DND-41 (cell line): ENCODE results near the gene ANKLE2.

Experiments used
- CTCF ChIP-seq: IDR thresholded peaks from 2 replicates; pipeline ENCODE4 v1.5.1; 2012; ENCODE audit warnings: borderline replicate concordance, low read length, moderate library complexity, mild to moderate bottlenecking; ENCODE audit not compliant: poor library complexity, severe bottlenecking; ENCODE audit errors: extremely low read depth
- EZH2 ChIP-seq: IDR thresholded peaks from 3 replicates; pipeline ENCODE4 v1.6.1; 2012; ENCODE audit warnings: borderline replicate concordance, low read depth, mild to moderate bottlenecking, moderate library complexity, low read length, inconsistent platforms; ENCODE audit not compliant: severe bottlenecking

DNA sequence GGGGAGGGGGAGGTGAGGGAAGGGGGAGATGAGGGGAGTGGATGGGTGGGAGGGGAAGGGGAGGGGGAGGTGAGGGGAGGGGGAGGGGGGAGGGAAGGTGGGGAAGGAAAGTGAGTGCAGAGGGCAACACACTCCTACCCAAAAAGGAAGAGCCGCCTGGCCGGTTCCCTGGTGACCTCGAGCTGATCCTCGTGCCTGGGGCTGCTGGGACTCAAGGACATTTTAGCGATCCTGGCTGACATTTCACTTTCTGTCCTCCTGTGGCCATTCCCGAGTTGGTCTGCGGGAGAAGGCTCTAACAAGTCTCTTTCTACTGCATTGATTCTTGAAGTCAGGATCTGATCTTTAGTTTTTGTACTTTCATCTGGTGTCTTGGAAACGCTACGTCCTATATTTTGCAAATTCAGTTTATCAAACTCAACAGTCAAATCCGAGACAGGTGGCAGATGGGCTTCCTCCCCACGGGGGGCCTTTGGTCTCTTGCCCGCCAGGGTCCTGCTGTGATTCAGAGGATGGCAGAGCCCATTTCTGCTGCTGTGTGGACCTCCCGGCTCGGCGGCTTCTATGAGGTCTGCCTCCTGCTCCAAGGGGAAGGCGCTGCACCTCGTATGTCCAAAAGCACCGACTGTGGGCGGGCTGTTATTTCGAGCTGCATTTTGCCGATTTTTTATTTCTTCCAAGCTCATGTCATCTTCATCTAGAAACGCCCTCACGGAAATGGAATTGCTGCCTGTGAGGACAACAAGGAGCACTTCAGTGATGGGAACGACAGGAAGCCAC, 31.9 kb downstream of the ANKLE2 start:
- TF ChIP-seq EZH2 (no peak), CTCF (no peak)
